Activated T-helper 2 cell treated with anti-CD3 and anti-CD28 coated beads, Interferon-gamma antibody, Interleukin-2, Interleukin-4, amounts not matched to agents 10 μg/mL and 5 μg/mL and 100 μg/mL, durations not matched to agents 14 hours and 24 hours and 36 hours (primary cell): ENCODE data around the gene KCNAB1. TPM values are rescaled to one million over a fixed set of nuclear protein-coding genes. Genes with fewer than 3 reads are reported as not detected.

ENCODE experiments used
- DNase-seq: peaks from one replicate; pipeline ENCODE4 v3.0.0; 2021; ENCODE audit warnings: low spot score
- H3K27ac Mint-ChIP-seq: one replicate; pipeline ENCODE4 v1.8.0; 2021; ENCODE audit warnings: mixed read lengths
- H3K27me3 Mint-ChIP-seq: one replicate; pipeline ENCODE4 v1.8.0; 2021; ENCODE audit warnings: low read depth, mixed read lengths
- H3K36me3 Mint-ChIP-seq: one replicate; pipeline ENCODE4 v1.8.0; 2021; ENCODE audit warnings: low read depth, mixed read lengths
- H3K4me1 Mint-ChIP-seq: one replicate; pipeline ENCODE4 v1.8.0; 2021; ENCODE audit warnings: low read depth, mixed read lengths
- H3K4me3 Mint-ChIP-seq: one replicate; pipeline ENCODE4 v1.8.0; 2021; ENCODE audit warnings: low read depth, mild to moderate bottlenecking, moderate library complexity, mixed read lengths
- H3K9me3 Mint-ChIP-seq: one replicate; pipeline ENCODE4 v1.8.0; 2021; ENCODE audit warnings: mixed read lengths
- intact Hi-C: fragments of 100-400 bp; cut with micrococcal nuclease; formaldehyde crosslinking; loops from one replicate; pipeline ENCODE4 v1.15.1; 2023
- total RNA-seq: library from RNA; stranded (reverse); gene quantifications from 2 replicates; pipeline ENCODE4 v1.2.3, GENCODE V29; 2022

The KCNAB1 gene
- total RNA-seq, 1 donor from 2014 or later: not detected

GRCh38 chr3:156579427-156579851, 459.1 kb downstream of the KCNAB1 start:
- no peak overlapping the region for H3K27ac Mint-ChIP-seq
- H3K4me1 Mint-ChIP-seq: peaks cover 11% of the 10 kb centered on the region
- intact Hi-C loops: no loop called here
- no peak overlapping the region for H3K4me3 Mint-ChIP-seq
- no peaks in the 10 kb centered on the region for H3K9me3 Mint-ChIP-seq
- peaks cover 31% of the 10 kb centered on the region for H3K27me3 Mint-ChIP-seq
- no peaks in the 10 kb centered on the region for H3K36me3 Mint-ChIP-seq
- DNase-seq: no peak

GRCh38 chr3:156581033-156581432, 460.7 kb downstream of the KCNAB1 start:
- Mint-ChIP-seq H3K4me1 (peaks cover 11% of the 10 kb centered on the region), H3K27me3 (peaks cover 25% of the 10 kb centered on the region), H3K9me3 (no peaks in the 10 kb centered on the region), H3K36me3 (no peaks in the 10 kb centered on the region), H3K27ac (no peak overlapping the region), H3K4me3 (no peak overlapping the region)
- intact Hi-C loops: no loop called here
- DNase-seq: no peak

- no peak overlapping the region for H3K4me3 Mint-ChIP-seq
- no peak for DNase-seq
- H3K27me3 Mint-ChIP-seq: peaks cover 18% of the 10 kb centered on the region
- peaks cover 11% of the 10 kb centered on the region for H3K4me1 Mint-ChIP-seq
- no peaks in the 10 kb centered on the region for H3K36me3 Mint-ChIP-seq
- no peak overlapping the region for H3K27ac Mint-ChIP-seq
- intact Hi-C loops: no loop called here
- no peaks in the 10 kb centered on the region for H3K9me3 Mint-ChIP-seq
Measured at GRCh38 chr3:156581954-156582353, 461.6 kb downstream of the KCNAB1 start.

GRCh38 chr3:156582532-156583183, 462.3 kb downstream of the KCNAB1 start:
- H3K9me3 Mint-ChIP-seq: no peaks in the 10 kb centered on the region
- no peak overlapping the region for H3K4me3 Mint-ChIP-seq
- DNase-seq: no peak
- H3K4me1 Mint-ChIP-seq: peaks cover 11% of the 10 kb centered on the region
- no peak overlapping the region for H3K27ac Mint-ChIP-seq
- H3K36me3 Mint-ChIP-seq: no peaks in the 10 kb centered on the region
- intact Hi-C loops: no loop called here
- peaks cover 18% of the 10 kb centered on the region for H3K27me3 Mint-ChIP-seq

GRCh38 chr3:156583469-156583868, 463.1 kb downstream of the KCNAB1 start:
- Mint-ChIP-seq H3K36me3 (no peaks in the 10 kb centered on the region), H3K4me3 (no peak overlapping the region), H3K9me3 (no peaks in the 10 kb centered on the region), H3K27me3 (peaks cover 18% of the 10 kb centered on the region), H3K4me1 (peaks cover 11% of the 10 kb centered on the region), H3K27ac (no peak overlapping the region)
- intact Hi-C loops: no loop called here
- DNase-seq: no peak

- Mint-ChIP-seq H3K36me3 (no peaks in the 10 kb centered on the region), H3K27ac (no peak overlapping the region), H3K27me3 (peaks cover 19% of the 10 kb centered on the region), H3K9me3 (peaks cover 3% of the 10 kb centered on the region), H3K4me3 (no peak overlapping the region), H3K4me1 (peaks cover 9% of the 10 kb centered on the region)
- intact Hi-C loops: no loop called here
- no peak for DNase-seq
Measured at GRCh38 chr3:156586905-156587759, 466.8 kb downstream of the KCNAB1 start.

- Mint-ChIP-seq H3K36me3 (no peaks in the 10 kb centered on the region), H3K27me3 (peaks cover 19% of the 10 kb centered on the region), H3K4me3 (no peak overlapping the region), H3K4me1 (peaks cover 9% of the 10 kb centered on the region), H3K9me3 (peaks cover 3% of the 10 kb centered on the region), H3K27ac (no peak overlapping the region)
- DNase-seq: no peak
- intact Hi-C loops: no loop called here
Measured at GRCh38 chr3:156587760-156588069, 467.3 kb downstream of the KCNAB1 start.

Other genes with a start within 250 kb of the KCNAB1 start
- 135 and 136 TPM in 2 replicates for gene GMPS, start 249.9 kb upstream of the KCNAB1 start, total RNA-seq